H1 (cell line): ENCODE measurements around the gene CNNM3. TPM values are rescaled to one million over a fixed set of nuclear protein-coding genes. Genes with fewer than 3 reads are reported as not detected.

Experiments
- CTCF ChIA-PET: fragments of 300-600 bp; sonication (Branson Sonifier 250); formaldehyde crosslinking; loops from one replicate; lab custom pipeline; 2021; ENCODE audit not compliant: partially characterized antibody; lab: Charles Lee
- POLR2A ChIA-PET: fragments of 300-600 bp; sonication (Branson Sonifier 250); formaldehyde crosslinking; loops from one replicate; lab custom pipeline; 2021; ENCODE audit warnings: inconsistent platforms; ENCODE audit not compliant: partially characterized antibody; lab: Charles Lee
- DNase-seq, 2 experiments: peaks; one replicate each; pipeline versions ENCODE4 v3.0.0 to v3.0.0-alpha.2; 2010 to 2022; ENCODE audit warnings: low spot score in 2 of 2, low read depth in 1 of 2, mixed read lengths in 1 of 2
- FAIRE-seq: peaks from 2 replicates; lab custom pipeline; 2011; peaks lifted over from hg19 to GRCh38; lab: Jason Lieb, UNC
- H2AFZ ChIP-seq: 2 replicates; pipeline ENCODE4 v1.8.1; 2012; ENCODE audit warnings: low read length, inconsistent platforms
- H2AK5ac ChIP-seq: 2 replicates; pipeline ENCODE4 v1.6.1; 2013; ENCODE audit warnings: low read depth, low read length
- H2BK120ac ChIP-seq: replicated peaks from 2 replicates; pipeline ENCODE3; 2013; ENCODE audit warnings: low read depth, low read length, inconsistent platforms
- H2BK12ac ChIP-seq: 2 replicates; pipeline ENCODE4 v1.6.1; 2013; ENCODE audit warnings: low read depth, low read length
- H2BK15ac ChIP-seq: 2 replicates; pipeline ENCODE4 v1.6.1; 2013; ENCODE audit warnings: low read length
- H2BK20ac ChIP-seq: 2 replicates; pipeline ENCODE4 v1.6.1; 2013; ENCODE audit warnings: low read length
- H2BK5ac ChIP-seq: 2 replicates; pipeline ENCODE4 v1.6.1; 2013; ENCODE audit warnings: low read depth, low read length
- H3K14ac ChIP-seq: 2 replicates; pipeline ENCODE4 v1.6.1; 2013; ENCODE audit warnings: inconsistent platforms; ENCODE audit not compliant: insufficient read length
- H3K18ac ChIP-seq: 2 replicates; pipeline ENCODE4 v1.6.1; 2013; ENCODE audit warnings: low read length; ENCODE audit errors: extremely low read depth
- H3K23ac ChIP-seq: 2 replicates; pipeline ENCODE4 v1.6.1; 2013; ENCODE audit warnings: inconsistent platforms; ENCODE audit not compliant: insufficient read length
- H3K23me2 ChIP-seq: 2 replicates; pipeline ENCODE4 v1.6.1; 2013; ENCODE audit warnings: low read depth, low read length
- H3K27ac ChIP-seq: 2 replicates; pipeline ENCODE4 v1.6.1; 2011; ENCODE audit warnings: low read depth, low read length, inconsistent platforms
- H3K27me3 ChIP-seq, 4 experiments: replicated peaks in 1 of 4; 1 replicate in 1 of 4; 2 replicates in 3 of 4; pipeline versions ENCODE4 v1.6.1 to v1.8.1; 2011 to 2013; ENCODE audit warnings: low read length in 3 of 4, mild to moderate bottlenecking in 3 of 4, inconsistent platforms in 2 of 4, mixed read lengths in 2 of 4, moderate library complexity in 1 of 4; ENCODE audit not compliant: control insufficient read depth in 3 of 4, insufficient read depth in 3 of 4; ENCODE audit errors: extremely low read depth in 1 of 4
- H3K36me3 ChIP-seq, 4 experiments: 2 replicates each; pipeline versions ENCODE4 v1.6.1 to v1.8.1; 2011 to 2013; ENCODE audit warnings: mild to moderate bottlenecking in 4 of 4, low read length in 3 of 4, moderate library complexity in 2 of 4, control low read depth in 1 of 4, inconsistent platforms in 1 of 4; ENCODE audit not compliant: insufficient read depth in 4 of 4, control insufficient read depth in 2 of 4
- H3K4ac ChIP-seq: replicated peaks from 2 replicates; pipeline ENCODE3; 2013; ENCODE audit warnings: low read length, low read depth, mixed read lengths, inconsistent platforms; ENCODE audit not compliant: insufficient read length
- H3K4me1 ChIP-seq, 4 experiments: replicated peaks in 1 of 4; 1 replicate in 1 of 4; 2 replicates in 3 of 4; pipeline versions ENCODE4 v1.6.1 to v1.8.1; 2011 to 2013; ENCODE audit warnings: low read length in 3 of 4, inconsistent platforms in 2 of 4, mixed read lengths in 1 of 4; ENCODE audit not compliant: insufficient read depth in 4 of 4, control insufficient read depth in 3 of 4
- H3K4me2 ChIP-seq, 2 experiments: 2 replicates each; pipeline versions ENCODE4 v1.6.1 to v1.8.1; 2011 to 2013; ENCODE audit warnings: low read depth in 2 of 2, low read length in 2 of 2, control low read depth in 1 of 2, inconsistent platforms in 1 of 2, mild to moderate bottlenecking in 1 of 2; ENCODE audit not compliant: insufficient read depth in 1 of 2
- H3K4me3 ChIP-seq, 4 experiments: fragments of 200-600, 300-600 bp in 1 of 4; sonication (generic), shearing (Covaris generic), sonication (Bioruptor Twin) in 1 of 4; 2 replicates each; pipeline versions ENCODE4 v1.5.1 to v1.8.1; 2011 to 2016; ENCODE audit warnings: low read length in 4 of 4, low read depth in 3 of 4, control low read depth in 2 of 4, inconsistent platforms in 2 of 4, mild to moderate bottlenecking in 2 of 4, mixed read lengths in 1 of 4, moderate library complexity in 1 of 4; ENCODE audit not compliant: insufficient read depth in 2 of 4; ENCODE audit errors: extremely low read depth in 1 of 4
- H3K56ac ChIP-seq: replicated peaks from 2 replicates; pipeline ENCODE3; 2013; ENCODE audit warnings: low read depth, mild to moderate bottlenecking, mixed read lengths, low read length, inconsistent platforms; ENCODE audit not compliant: insufficient read length
- H3K79me1 ChIP-seq: 2 replicates; pipeline ENCODE4 v1.6.1; 2013; ENCODE audit warnings: low read depth, low read length, control low read depth
- H3K79me2 ChIP-seq, 2 experiments: 2 replicates each; pipeline versions ENCODE4 v1.6.1 to v1.8.1; 2012 to 2013; ENCODE audit warnings: low read length in 2 of 2, mild to moderate bottlenecking in 2 of 2, inconsistent platforms in 1 of 2; ENCODE audit not compliant: insufficient read depth in 2 of 2, control insufficient read depth in 1 of 2
- H3K9ac ChIP-seq, 4 experiments: replicated peaks in 1 of 4; 1 replicate in 1 of 4; 2 replicates in 3 of 4; pipeline versions ENCODE4 v1.6.1 to v1.8.1; 2011 to 2013; ENCODE audit warnings: low read depth in 3 of 4, low read length in 3 of 4, control low read depth in 2 of 4, mild to moderate bottlenecking in 2 of 4, moderate library complexity in 2 of 4, inconsistent platforms in 1 of 4; ENCODE audit errors: extremely low read depth in 1 of 4
- H3K9me3 ChIP-seq, 2 experiments: 2 replicates each; pipeline versions ENCODE4 v1.6.1 to v1.8.1; 2012 to 2013; ENCODE audit warnings: mild to moderate bottlenecking in 2 of 2, moderate library complexity in 2 of 2, control low read depth in 1 of 2, inconsistent platforms in 1 of 2, low read depth in 1 of 2, low read length in 1 of 2, mixed read lengths in 1 of 2; ENCODE audit not compliant: insufficient read depth in 2 of 2
- H4K20me1 ChIP-seq, 2 experiments: replicated peaks in 1 of 2; 2 replicates each; pipeline versions ENCODE3 to v1.8.1; 2011 to 2013; ENCODE audit warnings: inconsistent platforms in 2 of 2, low read length in 2 of 2, mild to moderate bottlenecking in 1 of 2; ENCODE audit not compliant: insufficient read depth in 2 of 2, control insufficient read depth in 1 of 2
- H4K5ac ChIP-seq: 2 replicates; pipeline ENCODE4 v1.6.1; 2013; ENCODE audit warnings: low read length, low read depth, mixed read lengths, inconsistent platforms; ENCODE audit not compliant: insufficient read length
- H4K8ac ChIP-seq: 2 replicates; pipeline ENCODE4 v1.8.0; 2013; ENCODE audit warnings: mild to moderate bottlenecking, moderate library complexity, low read length, inconsistent platforms; ENCODE audit not compliant: insufficient read depth; ENCODE audit errors: extremely low read depth
- H4K91ac ChIP-seq: replicated peaks from 2 replicates; pipeline ENCODE3; 2013; ENCODE audit warnings: low read length, mixed read lengths, inconsistent platforms; ENCODE audit not compliant: insufficient read length
- BCL11A ChIP-seq, 2 experiments: IDR thresholded peaks; one replicate each; pipeline ENCODE4 v1.6.1; 2011; ENCODE audit warnings: low read depth in 2 of 2, low read length in 2 of 2, mild to moderate bottlenecking in 2 of 2
- CHD2 ChIP-seq: IDR thresholded peaks from 2 replicates; pipeline ENCODE4 v1.6.1; 2012; ENCODE audit warnings: low read length, improper control_type of control experiment
- CTBP2 ChIP-seq: IDR thresholded peaks from 2 replicates; pipeline ENCODE4 v1.7.0; 2011; ENCODE audit warnings: borderline replicate concordance, mild to moderate bottlenecking, moderate library complexity, mixed read lengths, low read length; ENCODE audit not compliant: insufficient read depth, insufficient read length
- EZH2 ChIP-seq: fragments of 200-600 bp; sonication (generic); IDR thresholded peaks from 2 replicates; pipeline ENCODE4 v1.7.1; 2012; ENCODE audit warnings: low read depth, mild to moderate bottlenecking, moderate library complexity, low read length, inconsistent platforms; ENCODE audit not compliant: severe bottlenecking
- GABPA ChIP-seq: IDR thresholded peaks from 2 replicates; pipeline ENCODE4 v1.6.1; 2011; ENCODE audit warnings: mild to moderate bottlenecking, low read length, moderate library complexity, borderline replicate concordance; ENCODE audit not compliant: insufficient read depth
- KDM1A ChIP-seq: fragments of 200-600, 300-600 bp; sonication (generic); IDR thresholded peaks from 2 replicates; pipeline ENCODE4 v1.7.1; 2016; ENCODE audit warnings: mild to moderate bottlenecking, low read length, borderline replicate concordance
- POU5F1 ChIP-seq: IDR thresholded peaks from 2 replicates; pipeline ENCODE4 v1.6.1; 2011; ENCODE audit warnings: low read depth, mild to moderate bottlenecking, low read length, moderate library complexity
- RAD21 ChIP-seq, 2 experiments: IDR thresholded peaks in 1 of 2; conservative IDR thresholded peaks in 1 of 2; 2 replicates each; pipeline ENCODE4 v1.6.1; 2011; ENCODE audit warnings: low read depth in 2 of 2, low read length in 2 of 2, improper control_type of control experiment in 1 of 2, inconsistent platforms in 1 of 2, mild to moderate bottlenecking in 1 of 2, moderate library complexity in 1 of 2
- RBBP5 ChIP-seq: IDR thresholded peaks from 2 replicates; pipeline ENCODE4 v1.7.1; 2012; ENCODE audit warnings: low read depth, mild to moderate bottlenecking, inconsistent platforms, low read length, moderate library complexity, borderline replicate concordance
- RFX5 ChIP-seq: IDR thresholded peaks from 2 replicates; pipeline ENCODE4 v1.6.1; 2011; ENCODE audit warnings: low read depth, low read length, improper control_type of control experiment, borderline replicate concordance
- SP4 ChIP-seq: IDR thresholded peaks from 2 replicates; pipeline ENCODE4 v1.6.1; 2012; ENCODE audit warnings: low read length, inconsistent platforms
- WGBS, 2 experiments: shearing (Covaris generic) in 1 of 2; methylation state at CpG; one replicate each; pipeline versions ENCODE4 v1.1.6 to v1.1.7; 2013 to 2015; ENCODE audit warnings: low lambda C conversion rate in 2 of 2, mixed read lengths in 2 of 2, inconsistent platforms in 1 of 2, low coverage in 1 of 2, missing lambda C conversion rate in 1 of 2; ENCODE audit not compliant: insufficient replicate concordance in 2 of 2, insufficient coverage in 1 of 2, insufficient read length in 1 of 2; ENCODE audit errors: extremely low coverage in 1 of 2, missing lambda C conversion rate in 1 of 2; 5-methylcytosine and 5-hydroxymethylcytosine counted together
- polyA plus RNA-seq, 7 experiments: library from polyadenylated mRNA; depleted of rRNA in 3 of 7; stranded (reverse) in 5 of 7; unstranded in 2 of 7; fragments of >200 nt in 5 of 7; fragments of 200-250 nt in 2 of 7; gene quantifications; 1 replicate in 5 of 7; 2 replicates in 1 of 7; 4 replicates in 1 of 7; pipeline versions ENCODE4 v1.2.1 to v1.2.3, GENCODE V29; 2011 to 2013; ENCODE audit warnings: missing spikeins in 2 of 7, mixed read lengths in 2 of 7
- total RNA-seq: library from RNA; stranded (reverse); fragmentation: NEBNext Ultra II Directional; extraction: Animal tissue kit (Norgen Biotek cat#: 25700); gene quantifications from 2 replicates; pipeline ENCODE4 v1.2.1, GENCODE V29; 2021
- TF ChIP-seq, protein P1 (sequence below): IDR thresholded peaks from 2 replicates; pipeline ENCODE4 v1.6.1; 2012; ENCODE audit warnings: inconsistent platforms

The CNNM3 gene
- total and polyA plus RNA-seq, 2 of the 8 experiments (the other 6 are each of a cell fraction or from before 2014, with no cell fraction given) = 29.1 to 29.2 TPM

DNA sequence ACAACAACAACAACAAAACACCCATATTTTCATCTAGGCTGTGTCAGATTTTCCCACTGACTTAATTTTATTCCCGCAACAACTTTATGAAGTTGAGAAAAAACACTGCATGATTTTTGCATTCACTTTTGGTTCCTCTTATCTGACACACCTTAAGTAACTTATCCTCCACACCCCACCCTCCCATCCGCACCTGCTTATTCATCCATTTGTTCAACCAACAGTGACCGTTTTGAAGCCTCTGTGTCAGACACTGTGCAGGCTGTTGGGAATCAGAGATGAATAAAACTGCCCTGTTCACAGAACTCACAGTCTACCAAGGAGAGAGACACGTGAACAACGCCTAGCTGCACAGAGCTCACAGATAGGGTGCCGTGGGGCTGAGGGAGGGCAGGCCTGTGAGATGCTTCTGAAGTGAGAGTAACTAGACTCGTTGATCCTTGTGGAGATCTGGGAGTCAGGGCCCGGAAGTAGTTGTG lies 47.9 kb upstream of the CNNM3 start:
- peaks cover 15% of the 10 kb centered on the region for H3K79me1 ChIP-seq
- no peak overlapping the region for H3K56ac ChIP-seq
- no peak overlapping the region for H2BK20ac ChIP-seq
- H2BK5ac ChIP-seq = no peak overlapping the region
- H3K27ac ChIP-seq = no peak overlapping the region
- no peak overlapping the region for H3K4me3 ChIP-seq
- 92% methylated on average over 8 of the region's 8 CpGs; no CpG with 5 or more reads in 1 of the 2 experiments for WGBS, 2 experiments
- H2BK15ac ChIP-seq = no peak overlapping the region
- ChIA-PET CTCF (interaction anchor here (1.3 to 1.6 kb wide), 4 partner anchors 15 to 214 kb away, joined by 3 to 7 read pairs (median 3); no protein-coding TSS in a partner anchor), POLR2A (interaction anchor here (1.3 to 1.6 kb wide), 2 partner anchors 15 to 158 kb away, joined by 3 read pairs; no protein-coding TSS in a partner anchor)
- DNase-seq (no peak), FAIRE-seq (no peak)
- no peaks in the 10 kb centered on the region for H3K23me2 ChIP-seq
- H3K79me2 ChIP-seq = peaks cover 0 to 16% of the 10 kb centered on the region in 2 experiments; a peak in 1 of 4 replicates
- no peak overlapping the region for H2BK120ac ChIP-seq
- H3K4me1 ChIP-seq = peaks cover 6 to 18% (median 10%) of the 10 kb centered on the region in 4 experiments
- H4K8ac ChIP-seq = no peak overlapping the region
- no peak overlapping the region for H4K91ac ChIP-seq
- no peak overlapping the region for H4K5ac ChIP-seq
- no peak overlapping the region for H2AK5ac ChIP-seq
- H3K9ac ChIP-seq = no peak overlapping the region
- H3K9me3 ChIP-seq = no peaks in the 10 kb centered on the region
- no peak overlapping the region for H3K4me2 ChIP-seq
- no peaks in the 10 kb centered on the region for H3K27me3 ChIP-seq
- no peak overlapping the region for H3K23ac ChIP-seq
- H3K4ac ChIP-seq = no peak overlapping the region
- no peak overlapping the region for H3K18ac ChIP-seq
- no peak overlapping the region for H3K14ac ChIP-seq
- H3K36me3 ChIP-seq = no peaks in the 10 kb centered on the region
- peaks cover 0 to 10% of the 10 kb centered on the region in 2 experiments for H4K20me1 ChIP-seq
- H2AFZ ChIP-seq = no peak overlapping the region
- H2BK12ac ChIP-seq = no peak overlapping the region
- TF ChIP-seq RAD21 (IDR thresholded peaks at IDR 0.05 in 1 of 2, conservative IDR thresholded peaks at IDR 0.05 in 1 of 2; ENCODE audit: low read depth in 2 of 2, low read length in 2 of 2) = no peak
- TF ChIP-seq CTBP2 = no peak
- TF ChIP-seq CHD2 = no peak
- no peak for TF ChIP-seq BCL11A (IDR thresholded peaks at IDR 0.05; ENCODE audit: low read depth in 2 of 2, low read length in 2 of 2)
- no peak for TF ChIP-seq RFX5
- TF ChIP-seq GABPA = no peak
- no peak for TF ChIP-seq SP4
- TF ChIP-seq, protein P1, sequence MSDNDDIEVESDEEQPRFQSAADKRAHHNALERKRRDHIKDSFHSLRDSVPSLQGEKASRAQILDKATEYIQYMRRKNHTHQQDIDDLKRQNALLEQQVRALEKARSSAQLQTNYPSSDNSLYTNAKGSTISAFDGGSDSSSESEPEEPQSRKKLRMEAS = no peak
- no peak for TF ChIP-seq KDM1A
- no peak for TF ChIP-seq POU5F1
- TF ChIP-seq RBBP5 = no peak
- no peak for TF ChIP-seq EZH2
